HG03039 (cell line): ENCODE measurements around the gene FBRSL1.
"Not testable (repeated sequence)": the region's sequence is repeated elsewhere in the genome, so short reads cannot be mapped to it uniquely, and the experiment has no call there.

Experiments
- ATAC-seq: cut with Tn5 transposase; IDR thresholded peaks from one replicate; pipeline ENCODE4 v1.9.1; 2021; ENCODE audit warnings: mild to moderate bottlenecking, moderate library complexity; ENCODE audit not compliant: unreplicated experiment

Gene FBRSL1

GRCh38 chr12:132489602-132490266 lies at the start of gene FBRSL1:
Gene FBRSL1, plus strand, starts transcription at chr12:132490151.
- ATAC-seq = peak; percentile 46

GRCh38 chr12:132440420-132440819 lies 49.5 kb upstream of the FBRSL1 start:
- ATAC-seq = not testable (repeated sequence)

DNA sequence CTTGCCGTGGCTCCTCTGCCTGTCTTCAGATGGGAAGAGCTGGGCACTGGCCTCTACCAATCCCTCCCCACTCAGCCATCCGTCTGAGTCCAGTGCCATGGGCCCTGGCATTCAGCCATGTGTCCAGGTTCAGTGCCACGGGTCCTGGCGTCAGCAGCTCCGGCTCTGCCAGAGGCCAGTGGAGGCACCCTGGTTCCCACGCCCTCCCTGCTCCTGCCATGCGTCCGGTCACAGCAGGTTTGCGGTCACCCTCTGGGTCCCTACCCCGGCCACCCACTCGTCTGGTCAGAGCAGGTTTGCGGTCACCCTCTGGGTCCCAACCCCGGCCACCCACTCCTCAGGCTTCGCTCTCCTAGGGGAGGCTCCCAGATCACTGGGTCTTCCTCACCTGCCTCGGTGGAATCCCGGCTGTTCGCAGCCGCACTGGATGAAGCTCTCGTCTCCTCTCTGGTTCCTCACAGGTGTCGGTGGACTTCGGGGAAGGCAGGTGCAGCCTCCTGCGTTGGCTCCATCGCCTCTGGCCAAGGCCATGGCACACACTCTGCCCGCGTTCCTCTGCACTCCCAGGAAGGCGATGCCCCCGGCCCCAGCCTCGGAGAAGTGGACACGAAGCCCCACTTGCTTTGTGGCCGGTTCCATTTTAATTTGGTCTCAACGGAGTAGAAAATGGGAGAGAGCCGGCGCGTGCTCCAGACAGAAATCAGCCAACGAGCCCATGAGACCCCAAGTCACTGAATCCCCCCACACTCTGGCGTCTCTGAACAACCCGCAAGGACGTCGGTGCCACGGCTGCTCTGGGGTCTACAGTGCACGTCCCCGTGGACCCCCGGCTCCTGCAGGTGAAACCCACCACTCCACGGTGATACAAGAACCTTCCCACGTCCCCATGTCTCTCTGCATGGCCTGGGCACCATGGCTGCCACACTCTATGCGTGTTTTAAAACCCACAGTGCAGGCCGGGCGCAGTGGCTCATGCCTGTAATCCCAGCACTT lies 47.8 kb upstream of the FBRSL1 start:
- ATAC-seq = no peak

DNA sequence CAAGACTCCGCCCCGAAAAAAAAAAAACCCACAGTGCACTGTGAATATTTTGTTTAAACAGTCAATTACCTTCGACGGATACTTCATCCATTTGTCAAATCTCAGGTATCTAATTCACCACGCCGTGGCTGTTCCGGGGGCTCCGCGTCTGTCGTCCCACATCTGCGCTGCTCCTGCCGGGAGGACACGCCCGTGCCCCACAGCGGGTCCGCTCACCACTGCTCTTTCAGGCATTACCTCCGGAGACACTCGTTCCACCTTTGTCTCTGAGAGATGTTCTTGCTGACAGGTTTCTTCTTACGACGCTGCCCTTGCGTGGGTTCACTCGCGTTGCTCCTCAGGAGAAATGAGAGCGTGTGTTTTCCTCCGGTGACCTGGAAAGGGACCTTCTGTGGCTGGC lies 46.9 kb upstream of the FBRSL1 start:
- ATAC-seq = no peak

GRCh38 chr12:132444283-132444682 lies 45.7 kb upstream of the FBRSL1 start:
- no peak for ATAC-seq

DNA sequence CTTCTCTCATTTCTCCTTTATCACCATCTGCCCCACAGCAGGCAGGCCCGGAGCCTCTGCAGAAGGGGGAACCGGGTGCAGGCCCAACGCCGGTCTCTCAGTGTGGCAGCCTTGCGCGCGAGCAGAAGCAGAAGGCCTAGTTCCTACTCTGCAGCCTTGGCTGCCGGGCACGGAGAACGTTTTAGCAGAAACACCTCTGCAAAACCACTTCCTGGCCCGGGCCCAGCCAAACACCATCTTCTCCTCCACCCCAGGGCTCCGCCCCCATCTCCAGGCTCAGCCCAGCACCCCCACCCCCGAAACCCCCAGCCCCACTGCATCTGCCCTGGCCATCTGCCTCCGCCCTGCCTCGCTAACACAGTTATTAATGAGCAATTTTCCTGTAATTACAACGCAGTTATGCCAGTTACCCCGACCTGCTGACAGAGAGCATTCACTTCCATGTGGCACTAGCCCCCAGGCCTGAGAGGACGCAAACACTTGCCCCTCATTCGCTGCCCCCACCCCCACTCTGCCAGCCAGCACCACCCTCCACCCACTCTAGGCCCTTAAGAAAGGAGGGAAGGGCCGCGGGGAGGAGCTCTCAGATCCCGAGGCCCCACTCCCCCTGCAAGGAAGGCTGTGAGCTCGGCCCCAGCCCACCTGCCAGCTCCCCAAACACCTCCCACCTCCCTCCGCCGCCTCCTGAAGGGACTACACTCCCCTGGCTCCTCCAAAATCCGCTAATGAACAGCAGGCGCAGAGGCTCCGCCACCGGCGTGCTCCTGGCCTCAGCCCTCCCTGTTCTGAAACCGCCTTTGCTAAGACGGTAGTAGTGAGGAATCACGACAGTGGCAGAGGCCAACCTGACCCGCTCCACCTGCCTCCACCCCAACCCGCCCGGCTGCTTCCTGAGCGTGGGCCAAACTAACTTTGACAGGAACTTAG lies 44.7 kb upstream of the FBRSL1 start:
- ATAC-seq = peak; percentile 37

DNA sequence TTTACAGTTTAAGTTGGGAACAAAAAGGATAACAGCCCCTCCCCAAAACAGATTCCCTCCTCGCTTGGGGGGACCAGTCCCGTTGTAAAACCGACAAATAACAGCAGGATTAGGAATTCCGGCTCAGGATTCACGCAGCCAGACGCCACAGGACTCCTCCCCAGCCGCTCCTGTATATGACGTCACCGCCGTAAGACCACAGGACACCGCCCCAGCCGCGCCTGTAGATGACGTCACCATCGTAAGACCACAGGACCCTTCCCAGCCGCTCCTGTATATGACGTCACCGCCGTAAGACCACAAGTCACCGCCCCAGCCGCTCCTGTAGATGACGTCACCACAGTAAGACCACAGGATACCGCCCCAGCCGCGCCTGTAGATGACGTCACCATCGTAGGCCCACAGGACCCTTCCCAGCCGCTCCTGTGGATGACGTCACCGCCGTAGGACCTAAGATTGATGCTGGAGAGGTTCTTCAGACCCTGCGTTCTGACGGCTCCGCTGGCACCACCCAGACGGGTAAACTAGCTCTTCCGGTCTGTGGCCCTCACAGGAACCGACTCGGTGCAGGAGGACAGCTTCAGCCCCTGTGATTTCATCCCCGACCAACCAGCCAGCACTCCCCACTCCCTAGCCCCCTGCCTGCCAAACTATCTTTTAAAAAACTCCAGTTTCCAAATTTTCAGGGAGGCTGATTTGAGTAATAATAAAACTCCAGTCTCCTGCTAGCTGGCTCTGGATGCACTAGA lies 43.9 kb upstream of the FBRSL1 start:
- ATAC-seq = no peak

DNA sequence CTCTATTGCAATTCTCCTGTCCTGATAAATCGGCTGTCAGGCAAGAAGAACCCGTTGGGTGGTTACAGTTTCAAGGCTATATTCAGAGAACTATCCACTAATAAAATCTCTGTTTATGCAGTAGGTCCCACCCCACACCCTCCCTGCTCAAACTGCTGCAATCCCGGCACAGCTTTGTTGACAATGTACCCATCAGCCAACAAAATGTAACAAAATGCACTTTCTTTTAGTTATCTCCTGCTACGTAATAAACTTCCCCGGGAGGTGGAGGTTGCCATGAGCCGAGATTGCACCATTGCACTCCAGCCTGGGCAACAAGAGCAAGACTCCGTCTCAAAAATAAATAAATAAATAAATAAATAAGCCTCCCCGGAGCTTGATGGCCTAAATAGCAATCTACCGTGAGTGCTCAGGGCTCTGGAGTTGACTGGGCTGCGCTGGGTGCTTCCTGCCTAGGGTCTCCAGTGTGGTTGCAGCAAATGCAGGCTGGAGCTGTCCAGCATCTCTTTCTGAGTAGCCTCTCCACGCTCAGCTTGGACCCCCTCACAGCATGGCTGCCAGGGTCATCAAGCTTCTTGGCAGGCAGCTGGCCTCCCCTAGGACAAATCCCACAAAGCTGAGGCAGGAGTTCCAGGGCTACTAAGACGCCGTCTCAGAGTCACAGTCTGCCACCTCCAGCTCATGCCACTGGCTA lies 43.2 kb upstream of the FBRSL1 start:
- no peak for ATAC-seq

- no peak for ATAC-seq
Observed at GRCh38 chr12:132447327-132447720, 42.6 kb upstream of the FBRSL1 start.

GRCh38 chr12:132447731-132448462 lies 42.1 kb upstream of the FBRSL1 start:
- ATAC-seq = no peak

- no peak for ATAC-seq
Observed at GRCh38 chr12:132448463-132448820, 41.5 kb upstream of the FBRSL1 start.

GRCh38 chr12:132449565-132450417 lies 40.2 kb upstream of the FBRSL1 start:
- ATAC-seq = peak; percentile 45

DNA sequence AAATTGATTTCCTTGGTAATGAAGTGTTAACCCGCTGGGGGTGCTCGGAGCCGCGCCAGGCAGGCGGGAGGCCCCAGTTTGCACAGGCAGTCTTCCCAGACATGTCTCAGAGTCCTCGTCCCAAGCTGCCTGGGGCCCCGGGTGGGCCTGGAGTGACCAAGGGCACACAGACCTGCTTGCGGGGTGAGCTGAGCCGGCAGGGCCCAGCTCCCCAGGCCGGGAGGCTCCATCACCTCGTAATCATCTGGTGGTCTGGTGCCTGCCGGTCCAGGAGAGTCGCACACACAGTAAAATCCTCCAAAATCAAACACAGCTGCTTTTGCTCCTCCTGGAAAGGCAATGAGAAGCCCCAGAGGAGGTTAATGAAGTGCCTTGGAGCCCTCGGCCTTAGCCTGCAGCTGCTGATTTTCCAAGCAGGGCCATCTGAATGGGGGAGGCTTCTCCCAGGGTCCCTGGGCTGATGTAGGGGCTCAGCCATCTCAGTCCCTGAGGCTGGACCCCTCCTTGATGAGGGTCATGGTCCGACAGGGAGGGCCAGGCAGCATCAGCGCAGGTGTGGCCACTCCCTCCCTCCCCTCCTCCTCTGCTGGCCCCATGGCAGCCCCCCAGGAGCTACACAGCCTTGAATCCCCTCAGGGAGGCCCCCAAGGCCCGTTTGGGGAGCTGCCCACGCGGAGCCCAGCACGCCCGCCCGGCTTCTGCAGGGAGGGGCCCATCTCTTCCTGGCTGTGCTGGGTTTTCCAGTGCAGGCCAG lies 39.4 kb upstream of the FBRSL1 start:
- no peak for ATAC-seq

- ATAC-seq = no peak
Observed at GRCh38 chr12:132451172-132451835, 38.6 kb upstream of the FBRSL1 start.

GRCh38 chr12:132451836-132452195 lies 38.1 kb upstream of the FBRSL1 start:
- no peak for ATAC-seq

- no peak for ATAC-seq
Observed at GRCh38 chr12:132452596-132453350, 37.2 kb upstream of the FBRSL1 start.
